Neutrophil (primary cell): Measurements from ENCODE around the gene C1orf52.

ENCODE experiments used
- H3K27ac ChIP-seq: fragments of 200-600 bp; sonication (generic); 2 replicates; pipeline ENCODE4 v1.5.1; 2016; ENCODE audit warnings: mild to moderate bottlenecking, moderate library complexity
- H3K27me3 ChIP-seq: fragments of 200-600 bp; sonication (generic); 2 replicates; pipeline ENCODE4 v1.6.0; 2016; ENCODE audit warnings: mild to moderate bottlenecking
- H3K36me3 ChIP-seq: fragments of 200-600 bp; sonication (generic); 2 replicates; pipeline ENCODE4 v1.5.1; 2017
- H3K4me1 ChIP-seq, 2 experiments: fragments of 200-600 bp in 1 of 2; sonication (generic) in 1 of 2; 1 replicate in 1 of 2; 2 replicates in 1 of 2; pipeline versions ENCODE4 v1.5.1 to v1.6.1; 2013 to 2016; ENCODE audit warnings: low read depth in 1 of 2, low read length in 1 of 2, mild to moderate bottlenecking in 1 of 2, moderate library complexity in 1 of 2; ENCODE audit not compliant: control insufficient read depth in 1 of 2, insufficient read depth in 1 of 2
- H3K4me3 ChIP-seq, 2 experiments: fragments of 200-600 bp in 1 of 2; sonication (generic) in 1 of 2; 1 replicate in 1 of 2; 2 replicates in 1 of 2; pipeline ENCODE4 v1.5.1; 2013 to 2016; ENCODE audit warnings: low read depth in 1 of 2, low read length in 1 of 2, mild to moderate bottlenecking in 1 of 2, moderate library complexity in 1 of 2
- H3K9me3 ChIP-seq: fragments of 200-600 bp; sonication (generic); 2 replicates; pipeline ENCODE4 v1.5.1; 2016
- CTCF ChIP-seq: fragments of 200-600 bp; sonication (generic); IDR thresholded peaks from 2 replicates; pipeline ENCODE4 v1.5.1; 2016; ENCODE audit warnings: antibody characterized with exemption

Gene C1orf52

GRCh38 chr1:85229574-85230097, 29.8 kb downstream of the C1orf52 start:
- Histone ChIP-seq H3K27ac (no peak overlapping the region), H3K27me3 (no peaks in the 10 kb centered on the region), H3K9me3 (no peaks in the 10 kb centered on the region), H3K4me1 (peaks cover 0 to 10% of the 10 kb centered on the region in 2 experiments), H3K36me3 (no peaks in the 10 kb centered on the region), H3K4me3 (no peak overlapping the region)
- no peak for TF ChIP-seq CTCF

- no peak for TF ChIP-seq CTCF
- Histone ChIP-seq H3K9me3 (no peaks in the 10 kb centered on the region), H3K27me3 (no peaks in the 10 kb centered on the region), H3K27ac (no peak overlapping the region), H3K4me1 (peaks cover 0 to 10% of the 10 kb centered on the region in 2 experiments), H3K4me3 (no peak overlapping the region), H3K36me3 (no peaks in the 10 kb centered on the region)
These were observed 30.5 kb downstream of the C1orf52 start for GRCh38 chr1:85228972-85229371.

- H3K9me3 ChIP-seq = no peaks in the 10 kb centered on the region
- H3K27ac ChIP-seq = no peak overlapping the region
- peaks cover 0 to 10% of the 10 kb centered on the region in 2 experiments for H3K4me1 ChIP-seq
- no peak for TF ChIP-seq CTCF
- H3K36me3 ChIP-seq = no peaks in the 10 kb centered on the region
- H3K27me3 ChIP-seq = no peaks in the 10 kb centered on the region
- no peak overlapping the region for H3K4me3 ChIP-seq
These were observed 33.7 kb downstream of the C1orf52 start for GRCh38 chr1:85225624-85226380.

- H3K4me3 ChIP-seq = no peak overlapping the region
- H3K4me1 ChIP-seq = peaks cover 0 to 10% of the 10 kb centered on the region in 2 experiments
- no peak for TF ChIP-seq CTCF
- no peaks in the 10 kb centered on the region for H3K27me3 ChIP-seq
- no peak overlapping the region for H3K27ac ChIP-seq
- no peaks in the 10 kb centered on the region for H3K36me3 ChIP-seq
- no peaks in the 10 kb centered on the region for H3K9me3 ChIP-seq
These were observed 34.5 kb downstream of the C1orf52 start for GRCh38 chr1:85224734-85225623.

GRCh38 chr1:85224295-85224694, 35.2 kb downstream of the C1orf52 start:
- H3K9me3 ChIP-seq = no peaks in the 10 kb centered on the region
- peaks cover 0 to 10% of the 10 kb centered on the region in 2 experiments for H3K4me1 ChIP-seq
- H3K27me3 ChIP-seq = no peaks in the 10 kb centered on the region
- no peak for TF ChIP-seq CTCF
- no peak overlapping the region for H3K27ac ChIP-seq
- H3K36me3 ChIP-seq = no peaks in the 10 kb centered on the region
- no peak overlapping the region for H3K4me3 ChIP-seq
